Calu3 (cell line): ENCODE measurements around the gene DSC2. TPM values are rescaled to one million over a fixed set of nuclear protein-coding genes. Genes with fewer than 3 reads are reported as not detected.
A peak's percentile ranks its signal among the peaks of the same experiment; 100 is the strongest.
"Not testable (repeated sequence)": the region's sequence is repeated elsewhere in the genome, so short reads cannot be mapped to it uniquely, and the experiment has no call there.

Experiments
- BruUV-seq: library from RNA; stranded (reverse); fragments of 400-500 nt; replicated peaks from 2 replicates; lab custom pipeline; 2021; lab: Mats Ljungman, UMichigan
- CTCF ChIA-PET: fragments of 300-600 bp; sonication (Branson Sonifier 250); formaldehyde crosslinking; loops from one replicate; lab custom pipeline; 2022; ENCODE audit warnings: antibody characterized with exemption; lab: Charles Lee
- DNase-seq: peaks from one replicate; pipeline ENCODE4 v3.0.0; 2022
- H3K27ac Mint-ChIP-seq: one replicate; pipeline ENCODE4 v1.8.0; 2022; ENCODE audit warnings: mixed read lengths; ENCODE audit not compliant: unreplicated experiment
- H3K27me3 Mint-ChIP-seq: one replicate; pipeline ENCODE4 v1.8.0; 2022; ENCODE audit warnings: mixed read lengths; ENCODE audit not compliant: unreplicated experiment
- H3K36me3 Mint-ChIP-seq: one replicate; pipeline ENCODE4 v1.8.0; 2022; ENCODE audit warnings: mild to moderate bottlenecking, moderate library complexity, mixed read lengths; ENCODE audit not compliant: insufficient read depth, unreplicated experiment
- H3K4me1 Mint-ChIP-seq: one replicate; pipeline ENCODE4 v1.8.0; 2022; ENCODE audit warnings: mild to moderate bottlenecking, low read depth, mixed read lengths; ENCODE audit not compliant: unreplicated experiment
- H3K4me3 Mint-ChIP-seq: one replicate; pipeline ENCODE4 v1.8.0; 2022; ENCODE audit warnings: mild to moderate bottlenecking, low read depth, moderate library complexity, mixed read lengths; ENCODE audit not compliant: unreplicated experiment
- H3K9me3 Mint-ChIP-seq: one replicate; pipeline ENCODE4 v1.8.0; 2022; ENCODE audit warnings: low read depth, mixed read lengths; ENCODE audit not compliant: unreplicated experiment
- intact Hi-C: fragments of 100-400 bp; cut with micrococcal nuclease; formaldehyde crosslinking; loops from one replicate; pipeline ENCODE4 v1.10.0; 2022; ENCODE audit not compliant: unreplicated experiment
- total RNA-seq: library from RNA; stranded (reverse); gene quantifications from 2 replicates; pipeline ENCODE4 v1.2.3, GENCODE V29; 2022
- TF ChIP-seq, protein P1 (sequence below): fragments of 200-600 bp; IDR thresholded peaks from one replicate; pipeline ENCODE4 v1.8.0; 2022; ENCODE audit warnings: antibody characterized with exemption; ENCODE audit not compliant: unreplicated experiment

The DSC2 gene
- total RNA-seq, 1 experiment from 2014 or later: 42.4 TPM

DNA sequence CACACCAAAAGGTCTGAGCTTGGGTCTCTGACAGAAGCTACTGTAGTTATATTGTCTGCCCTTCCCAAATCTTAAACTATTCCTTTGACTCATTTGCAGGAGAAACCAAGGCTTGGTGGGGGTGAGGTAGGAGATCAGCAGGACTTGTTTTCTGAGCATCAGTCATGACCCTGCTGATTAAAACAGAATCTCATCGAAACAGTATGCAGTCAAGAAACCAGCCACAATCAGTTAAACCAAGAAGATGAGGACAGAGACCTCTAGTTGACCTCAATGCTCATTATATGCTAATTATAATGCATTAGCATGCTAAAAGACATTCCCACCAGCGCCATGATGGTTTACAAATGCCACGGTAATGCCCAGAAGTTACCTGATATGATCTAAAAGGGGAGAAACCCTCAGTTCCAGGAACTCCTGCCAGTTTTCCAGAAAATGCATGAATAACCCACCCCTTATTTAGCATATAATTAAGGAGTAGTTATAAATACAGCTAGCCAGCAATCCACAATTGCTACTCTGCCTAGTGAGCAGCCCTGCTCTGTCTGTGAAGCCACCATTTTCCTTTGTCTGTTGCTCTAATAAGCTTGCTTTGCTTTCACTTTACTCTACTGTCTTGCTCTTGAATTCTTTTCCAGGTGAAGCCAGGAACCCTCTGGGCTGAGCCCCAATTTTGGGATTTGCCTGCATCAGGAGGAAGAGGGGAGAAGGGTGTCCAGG is 86.3 kb downstream of the DSC2 start:
- TF ChIP-seq, protein P1, sequence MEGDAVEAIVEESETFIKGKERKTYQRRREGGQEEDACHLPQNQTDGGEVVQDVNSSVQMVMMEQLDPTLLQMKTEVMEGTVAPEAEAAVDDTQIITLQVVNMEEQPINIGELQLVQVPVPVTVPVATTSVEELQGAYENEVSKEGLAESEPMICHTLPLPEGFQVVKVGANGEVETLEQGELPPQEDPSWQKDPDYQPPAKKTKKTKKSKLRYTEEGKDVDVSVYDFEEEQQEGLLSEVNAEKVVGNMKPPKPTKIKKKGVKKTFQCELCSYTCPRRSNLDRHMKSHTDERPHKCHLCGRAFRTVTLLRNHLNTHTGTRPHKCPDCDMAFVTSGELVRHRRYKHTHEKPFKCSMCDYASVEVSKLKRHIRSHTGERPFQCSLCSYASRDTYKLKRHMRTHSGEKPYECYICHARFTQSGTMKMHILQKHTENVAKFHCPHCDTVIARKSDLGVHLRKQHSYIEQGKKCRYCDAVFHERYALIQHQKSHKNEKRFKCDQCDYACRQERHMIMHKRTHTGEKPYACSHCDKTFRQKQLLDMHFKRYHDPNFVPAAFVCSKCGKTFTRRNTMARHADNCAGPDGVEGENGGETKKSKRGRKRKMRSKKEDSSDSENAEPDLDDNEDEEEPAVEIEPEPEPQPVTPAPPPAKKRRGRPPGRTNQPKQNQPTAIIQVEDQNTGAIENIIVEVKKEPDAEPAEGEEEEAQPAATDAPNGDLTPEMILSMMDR: no peak
- Mint-ChIP-seq H3K27ac (no peak overlapping the region), H3K4me3 (no peak overlapping the region), H3K36me3 (no peaks in the 10 kb centered on the region), H3K9me3 (no peaks in the 10 kb centered on the region), H3K27me3 (no peaks in the 10 kb centered on the region), H3K4me1 (peaks cover 8% of the 10 kb centered on the region)
- intact Hi-C loops: loop anchor here (10.0 kb wide), 1 partner anchor 189 kb away; no protein-coding TSS in a partner anchor
- CTCF ChIA-PET: no interaction called here
- no TSS peak for BruUV-seq
- no peak for DNase-seq

DNA sequence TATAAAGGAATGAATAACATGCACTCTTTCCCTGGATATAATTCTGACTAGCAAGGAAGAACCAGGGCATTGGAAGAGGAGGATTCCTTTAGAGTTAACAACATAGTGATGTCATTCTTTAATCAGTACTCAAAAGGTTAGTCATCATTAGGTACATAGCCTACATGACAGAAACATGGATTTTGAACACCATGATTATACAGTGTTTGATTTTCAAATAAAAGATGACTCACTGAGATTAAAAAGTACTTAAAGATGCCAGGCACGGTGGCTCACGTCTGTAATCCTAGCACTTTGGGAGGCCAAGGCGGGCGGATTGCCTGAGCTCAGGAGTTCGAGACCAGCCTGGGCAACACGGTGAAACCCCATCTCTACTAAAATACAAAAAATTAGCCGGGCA is 90.8 kb downstream of the DSC2 start:
- peak; percentile 9 for DNase-seq
- not testable (repeated sequence) for H3K9me3 Mint-ChIP-seq, H3K4me1 Mint-ChIP-seq, H3K27me3 Mint-ChIP-seq, H3K27ac Mint-ChIP-seq, H3K4me3 Mint-ChIP-seq, H3K36me3 Mint-ChIP-seq, BruUV-seq
- intact Hi-C loops: loop anchor here (5.0 to 10.0 kb wide), 2 partner anchors 86 to 193 kb away; no protein-coding TSS in a partner anchor
- CTCF ChIA-PET: interaction anchor here (0.7 to 1.2 kb wide), 2 partner anchors 16 to 196 kb away, joined by 3 read pairs; no protein-coding TSS in a partner anchor

DNA sequence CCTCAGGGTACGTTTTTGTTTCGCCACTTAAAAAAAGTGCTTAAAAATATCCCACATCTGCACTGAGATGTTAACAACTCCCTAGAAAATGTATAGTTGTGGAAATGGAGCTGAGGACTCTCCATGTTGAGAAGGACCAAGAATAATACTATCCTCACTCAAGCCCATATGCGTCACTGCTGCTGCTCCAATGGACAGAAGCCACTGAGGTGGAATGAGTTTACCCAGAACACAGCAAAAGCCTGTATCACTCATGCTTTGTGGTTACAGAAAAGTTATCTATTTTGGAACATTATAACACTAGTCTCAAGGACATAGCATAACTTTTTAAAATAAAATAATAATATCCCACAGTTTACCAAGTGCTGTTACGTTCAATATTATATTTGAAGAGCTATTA is 91.6 kb downstream of the DSC2 start:
- no peak overlapping the region for H3K4me3 Mint-ChIP-seq
- CTCF ChIA-PET: no interaction called here
- H3K27me3 Mint-ChIP-seq: no peaks in the 10 kb centered on the region
- TF ChIP-seq, protein P1: no peak
- DNase-seq: no peak
- H3K9me3 Mint-ChIP-seq: no peaks in the 10 kb centered on the region
- H3K27ac Mint-ChIP-seq: no peak overlapping the region
- no peaks in the 10 kb centered on the region for H3K36me3 Mint-ChIP-seq
- intact Hi-C loops: loop anchor here (5.0 to 10.0 kb wide), 2 partner anchors 87 to 194 kb away; no protein-coding TSS in a partner anchor
- no TSS peak for BruUV-seq
- peaks cover 8% of the 10 kb centered on the region for H3K4me1 Mint-ChIP-seq

Other genes starting within 250 kb of the DSC2 start
- 6.4 and 9.8 TPM in 2 replicates for gene DSC3, start 59.7 kb downstream of the DSC2 start, total RNA-seq
- gene DSC1, start 60.4 kb upstream of the DSC2 start, total RNA-seq: not detected in 2 replicates
- gene DSG1, start 215.7 kb upstream of the DSC2 start, total RNA-seq: not detected in 2 replicates